WTC11 (cell line): ENCODE data around the gene IFNL2. TPM values are rescaled to one million over a fixed set of nuclear protein-coding genes. Genes with fewer than 3 reads are reported as not detected.

ENCODE experiments used
- ATAC-seq: fragments of 200-7000 bp; cut with Tn5 transposase; 2 replicates; pipeline ENCODE4 v1.10.0; 2021; ENCODE audit warnings: mild to moderate bottlenecking, moderate library complexity
- CTCF ChIA-PET: fragments of 300-600 bp; sonication (Branson Sonifier 250); formaldehyde crosslinking; loops from one replicate; lab custom pipeline; 2021; ENCODE audit warnings: antibody characterized with exemption; lab: Charles Lee
- POLR2A ChIA-PET: fragments of 350-600 bp; sonication (Branson Sonifier 250); formaldehyde crosslinking; loops from one replicate; lab custom pipeline; 2021; ENCODE audit warnings: antibody characterized with exemption; lab: Charles Lee
- DNase-seq: peaks from one replicate; pipeline ENCODE4 v3.0.0; 2021; ENCODE audit warnings: low spot score
- H3K27ac Mint-ChIP-seq: 2 replicates; pipeline ENCODE4 v1.8.0; 2021; ENCODE audit warnings: mixed read lengths
- H3K27me3 Mint-ChIP-seq: 2 replicates; pipeline ENCODE4 v1.8.0; 2021; ENCODE audit warnings: low read depth, mild to moderate bottlenecking, moderate library complexity, mixed read lengths
- H3K36me3 Mint-ChIP-seq: 2 replicates; pipeline ENCODE4 v1.8.0; 2021; ENCODE audit warnings: mixed read lengths
- H3K4me1 Mint-ChIP-seq: 2 replicates; pipeline ENCODE4 v1.8.0; 2022; ENCODE audit warnings: mixed read lengths
- H3K4me3 Mint-ChIP-seq: 2 replicates; pipeline ENCODE4 v1.8.0; 2021; ENCODE audit warnings: mild to moderate bottlenecking, moderate library complexity, mixed read lengths
- H3K9me3 Mint-ChIP-seq: 2 replicates; pipeline ENCODE4 v1.8.0; 2021; ENCODE audit warnings: mixed read lengths
- ATF6 ChIP-seq: sonication (generic); formaldehyde crosslinking; IDR thresholded peaks from 2 replicates; pipeline ENCODE4 v1.8.1; 2023; ENCODE audit warnings: mild to moderate bottlenecking, missing genetic modification reagents
- CREB1 ChIP-seq: sonication (generic); formaldehyde crosslinking; IDR thresholded peaks from 2 replicates; pipeline ENCODE4 v1.8.0; 2023; ENCODE audit warnings: mild to moderate bottlenecking, missing genetic modification reagents
- CTCF ChIP-seq: fragments of 200-600 bp; IDR thresholded peaks from 2 replicates; pipeline ENCODE4 v1.8.0; 2022; ENCODE audit warnings: antibody characterized with exemption
- ESRRA ChIP-seq: sonication (generic); formaldehyde crosslinking; IDR thresholded peaks from 2 replicates; pipeline ENCODE4 v1.8.1; 2022; ENCODE audit warnings: mild to moderate bottlenecking, missing genetic modification reagents, borderline replicate concordance
- JUN ChIP-seq: sonication (generic); formaldehyde crosslinking; IDR thresholded peaks from 2 replicates; pipeline ENCODE4 v1.8.0; 2023; ENCODE audit warnings: mild to moderate bottlenecking, missing genetic modification reagents
- RELA ChIP-seq: sonication (generic); formaldehyde crosslinking; IDR thresholded peaks from 2 replicates; pipeline ENCODE4 v1.8.1; 2022; ENCODE audit warnings: missing genetic modification reagents, mild to moderate bottlenecking, borderline replicate concordance
- SMAD3 ChIP-seq: sonication (generic); formaldehyde crosslinking; IDR thresholded peaks from 2 replicates; pipeline ENCODE4 v1.8.0; 2022; ENCODE audit warnings: missing genetic modification reagents, mild to moderate bottlenecking, borderline replicate concordance
- ZNF138 ChIP-seq: sonication (generic); formaldehyde crosslinking; conservative IDR thresholded peaks from 2 replicates; pipeline ENCODE4 v1.8.1; 2022; ENCODE audit warnings: mild to moderate bottlenecking, moderate library complexity, missing genetic modification reagents
- ZNF423 ChIP-seq: fragments of 250-450 bp; sonication (Bioruptor Pico); IDR thresholded peaks from 2 replicates; pipeline ENCODE4 v2.1.2; 2022; ENCODE audit warnings: mild to moderate bottlenecking, moderate library complexity
- ZNF512 ChIP-seq: sonication (generic); formaldehyde crosslinking; IDR thresholded peaks from 2 replicates; pipeline ENCODE4 v1.8.1; 2022; ENCODE audit warnings: missing genetic modification reagents, borderline replicate concordance
- total RNA-seq: library from RNA; stranded (reverse); gene quantifications from 3 replicates; pipeline ENCODE4 v1.2.3, GENCODE V29; 2021
- TF ChIP-seq, protein P1 (sequence below): sonication (generic); formaldehyde crosslinking; IDR thresholded peaks from 2 replicates; pipeline ENCODE4 v1.8.0; 2023; ENCODE audit warnings: mild to moderate bottlenecking, missing genetic modification reagents
- TF ChIP-seq, protein P2 (sequence below): sonication (generic); formaldehyde crosslinking; IDR thresholded peaks from 2 replicates; pipeline ENCODE4 v1.8.0; 2023; ENCODE audit warnings: missing genetic modification reagents, mild to moderate bottlenecking, borderline replicate concordance
- TF ChIP-seq, protein P3 (sequence below): fragments of 250-450 bp; sonication (Bioruptor Pico); IDR thresholded peaks from 2 replicates; pipeline ENCODE4 v1.9.0; 2021; ENCODE audit warnings: mild to moderate bottlenecking
- TF ChIP-seq, protein P4 (sequence below): sonication (generic); formaldehyde crosslinking; conservative IDR thresholded peaks from 2 replicates; pipeline ENCODE4 v1.8.1; 2023; ENCODE audit warnings: mild to moderate bottlenecking, low read depth, missing genetic modification reagents, moderate library complexity

Gene IFNL2
- total RNA-seq, 1 experiment from 2014 or later = not detected

DNA sequence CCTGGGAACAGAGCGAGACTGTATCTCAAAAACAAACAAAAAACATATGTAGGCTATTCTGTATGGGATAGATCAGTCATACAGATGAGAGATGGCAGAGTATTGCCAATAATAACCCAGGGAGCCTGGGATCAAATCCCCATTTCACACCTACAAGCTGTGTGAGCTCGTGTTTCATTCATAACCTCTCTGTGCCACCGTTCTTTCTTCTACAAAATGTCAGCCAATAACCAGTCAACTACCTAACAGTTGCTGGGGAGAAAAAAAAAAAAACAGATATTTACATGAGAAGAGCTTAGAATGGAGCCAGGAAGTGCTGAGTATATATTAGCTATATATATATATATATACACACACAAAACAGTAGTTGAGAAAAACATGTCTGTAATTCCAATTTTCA, 6.5 kb upstream of the IFNL2 start (continued):
- TF ChIP-seq, protein P1, sequence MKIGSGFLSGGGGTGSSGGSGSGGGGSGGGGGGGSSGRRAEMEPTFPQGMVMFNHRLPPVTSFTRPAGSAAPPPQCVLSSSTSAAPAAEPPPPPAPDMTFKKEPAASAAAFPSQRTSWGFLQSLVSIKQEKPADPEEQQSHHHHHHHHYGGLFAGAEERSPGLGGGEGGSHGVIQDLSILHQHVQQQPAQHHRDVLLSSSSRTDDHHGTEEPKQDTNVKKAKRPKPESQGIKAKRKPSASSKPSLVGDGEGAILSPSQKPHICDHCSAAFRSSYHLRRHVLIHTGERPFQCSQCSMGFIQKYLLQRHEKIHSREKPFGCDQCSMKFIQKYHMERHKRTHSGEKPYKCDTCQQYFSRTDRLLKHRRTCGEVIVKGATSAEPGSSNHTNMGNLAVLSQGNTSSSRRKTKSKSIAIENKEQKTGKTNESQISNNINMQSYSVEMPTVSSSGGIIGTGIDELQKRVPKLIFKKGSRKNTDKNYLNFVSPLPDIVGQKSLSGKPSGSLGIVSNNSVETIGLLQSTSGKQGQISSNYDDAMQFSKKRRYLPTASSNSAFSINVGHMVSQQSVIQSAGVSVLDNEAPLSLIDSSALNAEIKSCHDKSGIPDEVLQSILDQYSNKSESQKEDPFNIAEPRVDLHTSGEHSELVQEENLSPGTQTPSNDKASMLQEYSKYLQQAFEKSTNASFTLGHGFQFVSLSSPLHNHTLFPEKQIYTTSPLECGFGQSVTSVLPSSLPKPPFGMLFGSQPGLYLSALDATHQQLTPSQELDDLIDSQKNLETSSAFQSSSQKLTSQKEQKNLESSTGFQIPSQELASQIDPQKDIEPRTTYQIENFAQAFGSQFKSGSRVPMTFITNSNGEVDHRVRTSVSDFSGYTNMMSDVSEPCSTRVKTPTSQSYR = no peak
- TF ChIP-seq CTCF = no peak

DNA sequence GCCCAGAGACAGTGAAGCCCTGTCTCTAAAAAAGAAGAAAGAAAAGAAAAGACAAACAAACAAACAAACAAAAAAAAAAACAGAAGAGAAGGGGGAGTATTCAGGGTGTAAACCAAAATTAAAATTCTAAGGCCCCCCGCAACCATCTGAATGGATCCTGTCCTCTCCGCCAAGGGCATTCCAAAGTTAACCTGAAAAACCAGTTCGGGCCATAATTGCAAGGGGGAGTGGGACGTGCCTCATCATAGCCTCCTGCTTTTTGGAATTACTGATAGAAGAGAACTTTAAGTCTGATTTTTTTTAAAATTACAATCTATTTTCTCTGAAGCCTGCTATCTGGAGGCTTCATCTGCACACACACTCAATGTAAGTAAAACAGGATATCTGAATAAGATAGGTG, 5.7 kb upstream of the IFNL2 start:
- DNase-seq = peak; percentile 4
- Mint-ChIP-seq H3K9me3 (peaks cover under 1% of the 10 kb centered on the region; the same call in 1 of the 2 replicates), H3K4me1 (peaks cover 12% of the 10 kb centered on the region; the same call in 1 of the 2 replicates)
- POLR2A ChIA-PET = interaction anchor here (0.8 kb wide), 1 partner anchor 332 kb away, joined by 3 read pairs; the partner anchor contains the start of genes MRPS12 and SARS2
- TF ChIP-seq RELA (CRISPR knock-in tag) = no peak
- TF ChIP-seq, protein P2, sequence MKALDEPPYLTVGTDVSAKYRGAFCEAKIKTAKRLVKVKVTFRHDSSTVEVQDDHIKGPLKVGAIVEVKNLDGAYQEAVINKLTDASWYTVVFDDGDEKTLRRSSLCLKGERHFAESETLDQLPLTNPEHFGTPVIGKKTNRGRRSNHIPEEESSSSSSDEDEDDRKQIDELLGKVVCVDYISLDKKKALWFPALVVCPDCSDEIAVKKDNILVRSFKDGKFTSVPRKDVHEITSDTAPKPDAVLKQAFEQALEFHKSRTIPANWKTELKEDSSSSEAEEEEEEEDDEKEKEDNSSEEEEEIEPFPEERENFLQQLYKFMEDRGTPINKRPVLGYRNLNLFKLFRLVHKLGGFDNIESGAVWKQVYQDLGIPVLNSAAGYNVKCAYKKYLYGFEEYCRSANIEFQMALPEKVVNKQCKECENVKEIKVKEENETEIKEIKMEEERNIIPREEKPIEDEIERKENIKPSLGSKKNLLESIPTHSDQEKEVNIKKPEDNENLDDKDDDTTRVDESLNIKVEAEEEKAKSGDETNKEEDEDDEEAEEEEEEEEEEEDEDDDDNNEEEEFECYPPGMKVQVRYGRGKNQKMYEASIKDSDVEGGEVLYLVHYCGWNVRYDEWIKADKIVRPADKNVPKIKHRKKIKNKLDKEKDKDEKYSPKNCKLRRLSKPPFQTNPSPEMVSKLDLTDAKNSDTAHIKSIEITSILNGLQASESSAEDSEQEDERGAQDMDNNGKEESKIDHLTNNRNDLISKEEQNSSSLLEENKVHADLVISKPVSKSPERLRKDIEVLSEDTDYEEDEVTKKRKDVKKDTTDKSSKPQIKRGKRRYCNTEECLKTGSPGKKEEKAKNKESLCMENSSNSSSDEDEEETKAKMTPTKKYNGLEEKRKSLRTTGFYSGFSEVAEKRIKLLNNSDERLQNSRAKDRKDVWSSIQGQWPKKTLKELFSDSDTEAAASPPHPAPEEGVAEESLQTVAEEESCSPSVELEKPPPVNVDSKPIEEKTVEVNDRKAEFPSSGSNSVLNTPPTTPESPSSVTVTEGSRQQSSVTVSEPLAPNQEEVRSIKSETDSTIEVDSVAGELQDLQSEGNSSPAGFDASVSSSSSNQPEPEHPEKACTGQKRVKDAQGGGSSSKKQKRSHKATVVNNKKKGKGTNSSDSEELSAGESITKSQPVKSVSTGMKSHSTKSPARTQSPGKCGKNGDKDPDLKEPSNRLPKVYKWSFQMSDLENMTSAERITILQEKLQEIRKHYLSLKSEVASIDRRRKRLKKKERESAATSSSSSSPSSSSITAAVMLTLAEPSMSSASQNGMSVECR (CRISPR knock-in tag) = no peak
- no peak for TF ChIP-seq ESRRA (CRISPR knock-in tag)
- TF ChIP-seq ATF6 (CRISPR knock-in tag) = no peak
- TF ChIP-seq JUN (CRISPR knock-in tag) = no peak
- no peak for TF ChIP-seq ZNF138 (CRISPR knock-in tag)
- TF ChIP-seq ZNF512 (CRISPR knock-in tag) = no peak
- TF ChIP-seq CREB1 = no peak
- TF ChIP-seq, protein P3, sequence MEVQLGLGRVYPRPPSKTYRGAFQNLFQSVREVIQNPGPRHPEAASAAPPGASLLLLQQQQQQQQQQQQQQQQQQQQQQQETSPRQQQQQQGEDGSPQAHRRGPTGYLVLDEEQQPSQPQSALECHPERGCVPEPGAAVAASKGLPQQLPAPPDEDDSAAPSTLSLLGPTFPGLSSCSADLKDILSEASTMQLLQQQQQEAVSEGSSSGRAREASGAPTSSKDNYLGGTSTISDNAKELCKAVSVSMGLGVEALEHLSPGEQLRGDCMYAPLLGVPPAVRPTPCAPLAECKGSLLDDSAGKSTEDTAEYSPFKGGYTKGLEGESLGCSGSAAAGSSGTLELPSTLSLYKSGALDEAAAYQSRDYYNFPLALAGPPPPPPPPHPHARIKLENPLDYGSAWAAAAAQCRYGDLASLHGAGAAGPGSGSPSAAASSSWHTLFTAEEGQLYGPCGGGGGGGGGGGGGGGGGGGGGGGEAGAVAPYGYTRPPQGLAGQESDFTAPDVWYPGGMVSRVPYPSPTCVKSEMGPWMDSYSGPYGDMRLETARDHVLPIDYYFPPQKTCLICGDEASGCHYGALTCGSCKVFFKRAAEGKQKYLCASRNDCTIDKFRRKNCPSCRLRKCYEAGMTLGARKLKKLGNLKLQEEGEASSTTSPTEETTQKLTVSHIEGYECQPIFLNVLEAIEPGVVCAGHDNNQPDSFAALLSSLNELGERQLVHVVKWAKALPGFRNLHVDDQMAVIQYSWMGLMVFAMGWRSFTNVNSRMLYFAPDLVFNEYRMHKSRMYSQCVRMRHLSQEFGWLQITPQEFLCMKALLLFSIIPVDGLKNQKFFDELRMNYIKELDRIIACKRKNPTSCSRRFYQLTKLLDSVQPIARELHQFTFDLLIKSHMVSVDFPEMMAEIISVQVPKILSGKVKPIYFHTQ (CRISPR knock-in tag) = no peak
- TF ChIP-seq ZNF423 (CRISPR knock-in tag) = no peak
- TF ChIP-seq, protein P4, sequence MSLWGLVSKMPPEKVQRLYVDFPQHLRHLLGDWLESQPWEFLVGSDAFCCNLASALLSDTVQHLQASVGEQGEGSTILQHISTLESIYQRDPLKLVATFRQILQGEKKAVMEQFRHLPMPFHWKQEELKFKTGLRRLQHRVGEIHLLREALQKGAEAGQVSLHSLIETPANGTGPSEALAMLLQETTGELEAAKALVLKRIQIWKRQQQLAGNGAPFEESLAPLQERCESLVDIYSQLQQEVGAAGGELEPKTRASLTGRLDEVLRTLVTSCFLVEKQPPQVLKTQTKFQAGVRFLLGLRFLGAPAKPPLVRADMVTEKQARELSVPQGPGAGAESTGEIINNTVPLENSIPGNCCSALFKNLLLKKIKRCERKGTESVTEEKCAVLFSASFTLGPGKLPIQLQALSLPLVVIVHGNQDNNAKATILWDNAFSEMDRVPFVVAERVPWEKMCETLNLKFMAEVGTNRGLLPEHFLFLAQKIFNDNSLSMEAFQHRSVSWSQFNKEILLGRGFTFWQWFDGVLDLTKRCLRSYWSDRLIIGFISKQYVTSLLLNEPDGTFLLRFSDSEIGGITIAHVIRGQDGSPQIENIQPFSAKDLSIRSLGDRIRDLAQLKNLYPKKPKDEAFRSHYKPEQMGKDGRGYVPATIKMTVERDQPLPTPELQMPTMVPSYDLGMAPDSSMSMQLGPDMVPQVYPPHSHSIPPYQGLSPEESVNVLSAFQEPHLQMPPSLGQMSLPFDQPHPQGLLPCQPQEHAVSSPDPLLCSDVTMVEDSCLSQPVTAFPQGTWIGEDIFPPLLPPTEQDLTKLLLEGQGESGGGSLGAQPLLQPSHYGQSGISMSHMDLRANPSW (CRISPR knock-in tag) = no peak
- no peak for TF ChIP-seq SMAD3
- TF ChIP-seq, all 79 proteins: peak for 0
- CTCF ChIA-PET = no interaction called here
- Mint-ChIP-seq H3K36me3 (no peaks in the 10 kb centered on the region; the same call in 1 of the 2 replicates), H3K27ac (no peak overlapping the region), H3K4me3 (no peak overlapping the region), H3K27me3 (peaks cover 75% of the 10 kb centered on the region)
- ATAC-seq = no peak
